Measurements from ENCODE around the gene NOX3.
"Not testable (repeated sequence)": the region's sequence is repeated elsewhere in the genome, so short reads cannot be mapped to it uniquely, and the experiment has no call there.

The NOX3 gene

GRCh38 chr6:155362968-155363632, 92.5 kb downstream of the NOX3 start:
- DNase-seq: not testable (repeated sequence)

- no peak for DNase-seq
Measured at GRCh38 chr6:155354167-155354566, 101.5 kb downstream of the NOX3 start.

- no peak for DNase-seq
Measured at GRCh38 chr6:155352811-155353210, 102.8 kb downstream of the NOX3 start.

GRCh38 chr6:155352130-155352420, 103.6 kb downstream of the NOX3 start:
- no peak for DNase-seq

DNA sequence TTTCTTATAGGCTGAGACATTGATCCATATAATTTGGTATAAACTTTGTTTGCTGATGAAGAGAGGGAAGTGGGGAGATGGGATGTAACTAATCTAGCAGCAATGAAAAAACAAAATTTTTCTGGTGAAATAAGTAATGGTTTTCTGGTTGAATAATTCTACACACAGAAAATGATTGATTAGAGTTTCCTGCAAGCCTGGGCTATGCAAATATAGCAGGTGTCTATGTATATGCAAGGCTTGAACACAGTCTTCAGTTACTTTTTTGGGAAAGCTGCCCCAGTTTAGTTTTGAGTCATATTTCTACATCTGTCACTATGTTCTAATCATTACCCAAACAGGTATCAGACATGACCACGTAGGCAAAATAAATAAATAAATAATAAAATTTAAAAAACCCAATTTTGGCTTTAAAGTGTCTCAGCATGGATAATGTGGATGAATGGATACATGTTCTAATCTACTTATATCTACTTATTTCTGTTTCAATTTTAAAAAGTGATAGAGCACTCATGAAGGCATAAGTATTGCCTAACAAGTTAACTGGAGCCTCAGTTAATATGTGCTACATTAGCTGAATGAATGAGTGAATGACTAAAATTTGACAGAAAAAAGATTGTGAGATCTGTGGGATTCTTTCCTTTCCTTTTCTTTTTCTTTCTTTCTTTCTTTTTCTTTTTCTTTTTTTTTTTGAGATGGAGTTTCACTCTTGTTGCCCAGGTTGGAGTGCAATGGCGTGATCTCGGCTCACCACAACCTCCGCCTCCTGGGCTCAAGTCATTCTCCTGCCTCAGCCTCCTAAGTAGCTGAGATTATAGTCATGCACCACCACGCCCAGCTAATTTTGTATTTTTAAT, 104.1 kb downstream of the NOX3 start:
- DNase-seq: no peak

GRCh38 chr6:155349956-155350355, 105.7 kb downstream of the NOX3 start:
- DNase-seq: no peak

DNA sequence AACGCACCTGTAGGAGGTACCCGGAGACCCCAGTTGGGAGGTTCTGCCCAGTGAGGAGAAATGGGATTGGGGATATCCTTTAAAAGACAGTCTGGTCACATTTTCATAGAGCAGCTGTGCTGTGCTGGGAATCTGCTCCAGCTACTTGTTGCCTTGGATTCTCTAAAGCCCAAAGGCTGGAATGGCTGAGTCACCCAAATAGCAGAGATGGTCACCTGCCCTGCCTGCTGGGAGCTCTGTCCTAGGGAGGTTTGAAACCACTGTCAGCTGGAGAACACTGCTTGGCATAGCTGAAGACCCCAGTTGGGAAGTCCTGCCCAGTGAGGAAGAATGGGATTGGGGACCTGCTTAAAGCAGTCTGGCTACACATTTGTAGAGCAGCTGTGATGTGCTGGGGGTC, 106.5 kb downstream of the NOX3 start:
- no peak for DNase-seq

DNA sequence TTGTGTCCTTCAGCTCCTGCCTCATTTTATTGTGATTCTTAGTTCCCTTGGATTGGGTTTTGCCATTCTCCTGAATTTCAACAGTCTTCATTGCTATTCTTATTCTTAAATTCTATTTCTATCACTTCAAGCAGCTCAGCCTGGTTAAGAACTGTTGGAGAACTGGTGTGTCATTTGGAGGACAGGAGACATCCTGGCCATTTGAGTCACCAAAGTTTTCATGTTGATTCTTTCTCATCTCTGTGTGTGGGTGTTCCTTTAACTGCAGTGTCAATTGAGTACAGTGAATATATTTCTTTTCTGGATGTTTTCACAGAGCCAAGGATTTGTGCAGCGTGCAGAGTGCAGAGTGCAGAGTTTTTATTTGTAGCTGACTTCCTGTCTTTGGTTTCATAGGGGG, 107.8 kb downstream of the NOX3 start:
- DNase-seq: no peak

GRCh38 chr6:155346957-155347356, 108.7 kb downstream of the NOX3 start:
- no peak for DNase-seq
